ENCODE data around the gene TRPM2.

TRPM2 gene

GRCh38 chr21:44485254-44485793 is 131.9 kb downstream of the TRPM2 start:
- TF ChIP-seq, protein P1, sequence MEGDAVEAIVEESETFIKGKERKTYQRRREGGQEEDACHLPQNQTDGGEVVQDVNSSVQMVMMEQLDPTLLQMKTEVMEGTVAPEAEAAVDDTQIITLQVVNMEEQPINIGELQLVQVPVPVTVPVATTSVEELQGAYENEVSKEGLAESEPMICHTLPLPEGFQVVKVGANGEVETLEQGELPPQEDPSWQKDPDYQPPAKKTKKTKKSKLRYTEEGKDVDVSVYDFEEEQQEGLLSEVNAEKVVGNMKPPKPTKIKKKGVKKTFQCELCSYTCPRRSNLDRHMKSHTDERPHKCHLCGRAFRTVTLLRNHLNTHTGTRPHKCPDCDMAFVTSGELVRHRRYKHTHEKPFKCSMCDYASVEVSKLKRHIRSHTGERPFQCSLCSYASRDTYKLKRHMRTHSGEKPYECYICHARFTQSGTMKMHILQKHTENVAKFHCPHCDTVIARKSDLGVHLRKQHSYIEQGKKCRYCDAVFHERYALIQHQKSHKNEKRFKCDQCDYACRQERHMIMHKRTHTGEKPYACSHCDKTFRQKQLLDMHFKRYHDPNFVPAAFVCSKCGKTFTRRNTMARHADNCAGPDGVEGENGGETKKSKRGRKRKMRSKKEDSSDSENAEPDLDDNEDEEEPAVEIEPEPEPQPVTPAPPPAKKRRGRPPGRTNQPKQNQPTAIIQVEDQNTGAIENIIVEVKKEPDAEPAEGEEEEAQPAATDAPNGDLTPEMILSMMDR (IDR thresholded peaks at IDR 0.05; ENCODE audit: control insufficient read depth, insufficient read depth, low read depth, low read length, missing control alignments) = peak; percentile 24
- peak overlapping the region; percentile 28 for H3K4me3 ChIP-seq (ENCODE audit: control insufficient read depth, low read depth, low read length)
- peak; percentile 1 for DNase-seq (ENCODE audit: low read depth)

DNA sequence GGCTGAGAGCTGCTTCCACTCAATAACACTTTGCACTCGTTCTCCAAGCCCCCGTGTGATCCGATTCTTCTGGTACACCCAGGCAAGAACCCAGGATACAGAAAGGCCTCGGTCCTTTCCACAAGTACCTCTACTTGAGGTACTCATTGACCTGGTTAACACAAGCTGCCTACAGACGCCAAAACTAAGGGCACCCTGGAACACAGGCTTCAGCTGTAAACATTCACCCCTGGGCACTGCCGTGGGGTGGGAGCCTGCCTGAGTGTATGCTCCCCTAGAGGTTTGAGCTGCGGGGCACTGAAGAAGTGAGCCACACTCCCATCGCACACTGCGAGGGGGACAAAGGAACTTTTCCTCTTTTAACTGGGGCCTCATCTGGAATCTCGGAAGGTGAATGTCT is 132.4 kb downstream of the TRPM2 start:
- DNase-seq (ENCODE audit: low read depth) = no peak
- TF ChIP-seq, protein P1 (IDR thresholded peaks at IDR 0.05; ENCODE audit: control insufficient read depth, insufficient read depth, low read depth, low read length, missing control alignments) = no peak
- peak overlapping the region; percentile 28 for H3K4me3 ChIP-seq (ENCODE audit: control insufficient read depth, low read depth, low read length)

DNA sequence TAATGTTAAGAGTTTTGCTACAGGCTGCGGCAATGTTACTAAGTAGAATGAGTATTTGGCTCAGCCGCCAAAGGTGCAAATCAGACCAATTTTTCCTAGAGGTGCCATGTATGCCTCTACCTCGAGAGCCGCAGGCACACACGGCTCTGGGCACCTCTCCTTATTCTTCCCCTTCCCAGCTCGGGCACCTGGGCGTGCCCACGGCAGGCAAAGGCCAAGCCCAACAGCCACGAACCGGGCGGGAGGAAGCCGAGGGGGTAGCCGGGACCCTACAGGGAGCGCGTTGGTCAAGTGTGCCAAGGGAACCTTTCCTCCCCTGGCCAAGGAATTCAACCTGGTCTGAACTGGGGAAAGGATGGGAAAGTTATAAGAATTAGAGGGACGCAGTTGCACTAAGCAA is 132.9 kb downstream of the TRPM2 start:
- no peak for DNase-seq (ENCODE audit: low read depth)
- peak overlapping the region; percentile 30 for H3K4me3 ChIP-seq (ENCODE audit: control insufficient read depth, low read depth, low read length)
- TF ChIP-seq, protein P1 (IDR thresholded peaks at IDR 0.05; ENCODE audit: control insufficient read depth, insufficient read depth, low read depth, low read length, missing control alignments) = no peak

GRCh38 chr21:44487831-44488230 is 134.4 kb downstream of the TRPM2 start:
- DNase-seq (ENCODE audit: low read depth) = no peak
- TF ChIP-seq, protein P1 (IDR thresholded peaks at IDR 0.05; ENCODE audit: control insufficient read depth, insufficient read depth, low read depth, low read length, missing control alignments) = peak; percentile 68
- no peak overlapping the region for H3K4me3 ChIP-seq (ENCODE audit: control insufficient read depth, low read depth, low read length)

DNA sequence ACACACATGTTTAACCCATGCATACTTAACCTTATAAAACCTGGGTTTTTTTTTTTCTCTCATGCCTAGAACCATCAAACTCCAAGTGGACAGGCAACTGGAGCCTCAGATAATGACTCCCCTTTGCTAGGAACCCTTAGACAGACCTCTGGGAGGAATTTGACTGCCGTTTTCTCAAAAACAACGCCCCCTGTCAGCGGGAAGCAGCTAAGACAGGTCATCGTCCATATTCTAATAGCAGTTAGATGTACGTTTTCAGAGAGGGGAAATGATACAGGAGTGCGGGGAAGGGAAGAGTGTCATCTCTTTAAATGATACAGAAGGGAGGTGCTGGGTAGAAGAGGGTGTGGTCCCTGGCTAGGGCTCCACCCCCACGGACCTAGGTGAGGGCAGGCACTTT is 136.5 kb downstream of the TRPM2 start:
- no peak overlapping the region for H3K4me3 ChIP-seq (ENCODE audit: control insufficient read depth, low read depth, low read length)
- DNase-seq (ENCODE audit: low read depth) = no peak
- TF ChIP-seq, protein P1 (IDR thresholded peaks at IDR 0.05; ENCODE audit: control insufficient read depth, insufficient read depth, low read depth, low read length, missing control alignments) = peak; percentile 12

DNA sequence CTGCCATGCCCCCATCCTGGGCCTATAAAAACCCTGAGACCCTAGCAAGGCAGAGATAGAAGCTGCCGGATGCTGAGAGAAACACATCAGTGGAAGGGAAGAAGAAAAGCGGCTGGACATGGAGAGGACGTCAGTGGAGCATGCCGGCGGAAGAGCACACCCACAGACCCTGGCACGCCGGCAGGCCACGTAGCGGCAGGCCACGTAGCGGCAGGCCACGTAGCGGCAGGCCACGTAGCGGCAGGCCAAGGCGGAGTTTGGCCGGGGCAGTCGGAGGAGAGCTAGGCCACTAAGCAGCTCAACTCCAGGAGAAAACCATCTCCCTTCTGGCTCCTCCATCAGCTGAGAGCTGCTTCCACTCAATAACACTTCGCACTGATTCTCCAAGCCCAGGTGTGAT is 137.0 kb downstream of the TRPM2 start:
- H3K4me3 ChIP-seq (ENCODE audit: control insufficient read depth, low read depth, low read length) = no peak overlapping the region
- no peak for DNase-seq (ENCODE audit: low read depth)
- TF ChIP-seq, protein P1 (IDR thresholded peaks at IDR 0.05; ENCODE audit: control insufficient read depth, insufficient read depth, low read depth, low read length, missing control alignments) = no peak

GRCh38 chr21:44490816-44491215 is 137.4 kb downstream of the TRPM2 start:
- no peak overlapping the region for H3K4me3 ChIP-seq (ENCODE audit: control insufficient read depth, low read depth, low read length)
- no peak for DNase-seq (ENCODE audit: low read depth)
- TF ChIP-seq, protein P1 (IDR thresholded peaks at IDR 0.05; ENCODE audit: control insufficient read depth, insufficient read depth, low read depth, low read length, missing control alignments) = no peak
